ENCODE measurements around the gene HSPB7.
"Not testable (repeated sequence)": the region's sequence is repeated elsewhere in the genome, so short reads cannot be mapped to it uniquely, and the experiment has no call there.

Gene HSPB7

GRCh38 chr1:16051949-16052348 lies 34.1 kb upstream of the HSPB7 start:
- intact Hi-C loops (cut with DNase I) = not testable (repeated sequence)

GRCh38 chr1:16051039-16051438 lies 33.2 kb upstream of the HSPB7 start:
- intact Hi-C loops (cut with DNase I) = no loop called here
- DNase-seq = no peak

More at GRCh38 chr1:16051949-16052348, 34.1 kb upstream of the HSPB7 start:
- DNase-seq = not testable (repeated sequence)

- intact Hi-C loops (cut with DNase I) = no loop called here
- DNase-seq = no peak
Measured at GRCh38 chr1:16050328-16050727, 32.5 kb upstream of the HSPB7 start.

GRCh38 chr1:16048573-16049189 lies 30.8 kb upstream of the HSPB7 start:
- no peak for DNase-seq
- intact Hi-C loops (cut with DNase I) = no loop called here

GRCh38 chr1:16047791-16048475 lies 30.1 kb upstream of the HSPB7 start:
- intact Hi-C loops (cut with DNase I) = no loop called here
- no peak for DNase-seq

- intact Hi-C loops (cut with DNase I) = no loop called here
- DNase-seq = no peak
Measured at GRCh38 chr1:16046842-16047241, 29.0 kb upstream of the HSPB7 start.

- no peak for DNase-seq
- intact Hi-C loops (cut with DNase I) = no loop called here
Measured at GRCh38 chr1:16043950-16044349, 26.1 kb upstream of the HSPB7 start.

- DNase-seq = no peak
- intact Hi-C loops (cut with DNase I) = no loop called here
Measured at GRCh38 chr1:16043521-16043920, 25.7 kb upstream of the HSPB7 start, which contains the start of gene CLCNKB. TSS of gene CLCNKB (plus strand) at chr1:16043782. CDS start at chr1:16044493, 711 bp downstream.

GRCh38 chr1:16042654-16043053 lies 24.8 kb upstream of the HSPB7 start:
- intact Hi-C loops (cut with DNase I); DNase-seq: not testable (repeated sequence)

- DNase-seq = no peak
- intact Hi-C loops (cut with DNase I) = no loop called here
Measured at GRCh38 chr1:16042096-16042495, 24.3 kb upstream of the HSPB7 start.

GRCh38 chr1:16041200-16041599 lies 23.4 kb upstream of the HSPB7 start:
- no peak for DNase-seq
- intact Hi-C loops (cut with DNase I) = no loop called here

GRCh38 chr1:16039871-16040270 lies 22.0 kb upstream of the HSPB7 start:
- DNase-seq; intact Hi-C loops (cut with DNase I): not testable (repeated sequence)

- intact Hi-C loops (cut with DNase I) = no loop called here
Measured at GRCh38 chr1:16038620-16038912, 20.7 kb upstream of the HSPB7 start.

GRCh38 chr1:16036461-16036860 lies 18.6 kb upstream of the HSPB7 start:
- intact Hi-C loops (cut with DNase I); DNase-seq: not testable (repeated sequence)

More at GRCh38 chr1:16038620-16038912, 20.7 kb upstream of the HSPB7 start:
- no peak for DNase-seq

GRCh38 chr1:16033103-16033632 lies 15.3 kb upstream of the HSPB7 start:
- DNase-seq = not testable (repeated sequence)
- intact Hi-C loops (cut with DNase I) = loop anchor here (2.0 kb wide), 1 partner anchor 24 kb away; no protein-coding TSS in a partner anchor

GRCh38 chr1:16032388-16033102 lies 14.7 kb upstream of the HSPB7 start:
- intact Hi-C loops (cut with DNase I) = loop anchor here (2.0 kb wide), 1 partner anchor 24 kb away; no protein-coding TSS in a partner anchor
- peak; percentile 39 to 95 (median 70) for DNase-seq

GRCh38 chr1:16031551-16031950 lies 13.7 kb upstream of the HSPB7 start:
- no peak for DNase-seq
- intact Hi-C loops (cut with DNase I) = no loop called here

GRCh38 chr1:16029288-16029687 lies 11.4 kb upstream of the HSPB7 start:
- intact Hi-C loops (cut with DNase I) = no loop called here
- DNase-seq = no peak

- DNase-seq; intact Hi-C loops (cut with DNase I): not testable (repeated sequence)
Measured at GRCh38 chr1:16029003-16029268, 11.1 kb upstream of the HSPB7 start.

GRCh38 chr1:16028237-16029002 lies 10.6 kb upstream of the HSPB7 start:
- DNase-seq = no peak
- intact Hi-C loops (cut with DNase I) = no loop called here

All from posterior cingulate gyrus (tissue), 11 donors.